Heart right ventricle (tissue), 16 donors: ENCODE measurements around the gene ASIC3. TPM values are rescaled to one million over a fixed set of nuclear protein-coding genes. Genes with fewer than 3 reads are reported as not detected.
A peak's percentile ranks its signal among the peaks of the same experiment; 100 is the strongest.

Source experiments
- ATAC-seq, 8 donors: fragments of 200-7000 bp; cut with Tn5 transposase; one replicate each; pipeline ENCODE4 v1.9.1; 2020; ENCODE audit warnings: mild to moderate bottlenecking in 8 of 8, moderate library complexity in 8 of 8, moderate number of reproducible peaks in 1 of 8
- DNase-seq, 2 donors: peaks; one replicate each; pipeline ENCODE4 v3.0.0-alpha.2; 2020
- H3K27ac ChIP-seq, 10 donors: fragments of 200-600 bp; sonication (generic) in 2 of 10; one replicate each; pipeline versions ENCODE4 v1.5.0 to v1.8.0; 2020 to 2022; ENCODE audit warnings: mild to moderate bottlenecking in 3 of 10
- H3K27me3 ChIP-seq, 7 donors: fragments of 200-600 bp; one replicate each; pipeline ENCODE4 v1.8.0; 2021 to 2022; ENCODE audit warnings: mild to moderate bottlenecking in 2 of 7
- H3K36me3 ChIP-seq, 9 donors: fragments of 200-600 bp; sonication (generic) in 1 of 9; one replicate each; pipeline versions ENCODE4 v1.5.0 to v1.8.0; 2020 to 2022; ENCODE audit warnings: mild to moderate bottlenecking in 2 of 9
- H3K4me1 ChIP-seq, 9 donors: fragments of 200-600 bp; sonication (generic) in 1 of 9; one replicate each; pipeline versions ENCODE4 v1.5.0 to v1.8.0; 2020 to 2022; ENCODE audit warnings: mild to moderate bottlenecking in 4 of 9
- H3K4me3 ChIP-seq, 10 donors: fragments of 200-600 bp; sonication (generic) in 2 of 10; one replicate each; pipeline versions ENCODE4 v1.5.0 to v1.8.0; 2020 to 2022; ENCODE audit warnings: mild to moderate bottlenecking in 7 of 10, moderate library complexity in 2 of 10
- H3K9me3 ChIP-seq, 11 donors: fragments of 200-600 bp in 10 of 11; sonication (generic) in 2 of 11; one replicate each; pipeline versions ENCODE4 v1.5.0 to v1.8.0; 2013 to 2022; ENCODE audit warnings: mild to moderate bottlenecking in 2 of 11, control low read depth in 1 of 11, moderate library complexity in 1 of 11
- CTCF ChIP-seq, 9 donors: fragments of 200-600 bp; sonication (generic) in 2 of 9; IDR thresholded peaks; one replicate each; pipeline versions ENCODE4 v1.5.0 to v1.8.0; 2021 to 2022; ENCODE audit warnings: antibody characterized with exemption in 9 of 9, mild to moderate bottlenecking in 5 of 9, moderate library complexity in 1 of 9
- WGBS, 2 donors: extraction: QIAGEN DNeasy Blood & Tissue Kit; methylation state at CpG; one replicate each; pipeline ENCODE4 v1.1.7; 2013; ENCODE audit warnings: inconsistent platforms in 1 of 2; 5-methylcytosine and 5-hydroxymethylcytosine counted together
- intact Hi-C, 10 donors: fragments of 100-400 bp; cut with DNase I; formaldehyde crosslinking; loops; one replicate each; pipeline versions ENCODE4 v1.11.1 to v1.14.2; 2022
- polyA plus RNA-seq, 2 donors: library from polyadenylated mRNA; stranded (reverse); fragments of 200-250 nt; gene quantifications; one replicate each; pipeline ENCODE4 v1.2.3, GENCODE V29; 2013
- total RNA-seq, 10 donors: library from RNA; stranded (reverse); fragmentation: NEBNext Ultra II Directional in 3 of 10; extraction: Animal tissue kit (Norgen Biotek cat#: 25700) in 3 of 10; gene quantifications; one replicate each; pipeline versions ENCODE4 v1.2.1 to v1.2.4, GENCODE V29; 2021 to 2023
- donor health status: Arrhythmogenic right ventricular cardiomyopathy.
- donor health status: ischemic (EF 13 %, LVEDD 7.1; RV severe dilation, severe dysfunction).
- donor health status: healthy with polysubstance abuse.
- donor health status: DM: no; HTN: yes; CAD: no.
- donor health status: DM: no; HTN: no; CAD: no.
- donor health status: ischemic (EF 25% LVEDD 6.9; RV normal size, moderate dysfunction).
- donor health status: ischemic (EF 25% LVEDD 5.7; RV mildly dilated, moderate dysfunction).
- donor health status: healthy.
- donor health status: DM: yes; HTN: yes; CAD: no.
- donor health status: Ischemic cardiomyopathy.
- donor health status: ischemic (EF 35%, LVEDD 5.7; RV mildly dilated, moderate dysfunction).
- donor health status: nonischemic (EF 11% LVEDD 7.7; RV severe dilation, severe dysfunction).
- donor health status: DM: yes; HTN: yes; CAD: no.
- donor health status: PGD.
- donor health status: ischemic (EF 29% LVEDD 5.4; RV normal size, mild dysfunction).
- donor health status: nonischemic (EF 23%, LVEDD 6.1; RV moderate dilation, normal function).

ASIC3 gene
- total and polyA plus RNA-seq, 12 donors: 3.2 to 38.8 (median 5.6) TPM

DNA sequence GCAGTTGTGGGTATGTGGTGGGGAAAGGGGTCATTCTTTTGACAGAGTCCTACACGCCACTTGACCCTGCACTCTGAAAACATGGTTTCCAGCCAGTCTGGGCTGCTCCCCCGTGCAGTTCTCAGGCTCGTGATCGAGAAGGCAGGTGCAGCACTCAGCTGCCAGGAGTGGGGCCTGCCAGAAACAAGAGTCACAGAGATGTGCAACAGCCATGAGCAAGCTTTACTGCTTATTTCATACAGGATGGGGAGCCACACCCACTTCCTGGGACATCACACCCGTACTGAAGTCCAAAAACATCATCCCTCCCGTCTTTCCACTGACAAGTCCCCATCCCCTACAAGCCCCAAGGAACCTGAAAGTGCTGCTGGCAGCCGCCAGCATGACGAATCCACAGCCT is 33.4 kb upstream of the ASIC3 start:
- H3K9me3 ChIP-seq: no peaks in the 10 kb centered on the region
- peaks cover 9 to 70% (median 42%) of the 10 kb centered on the region in 9 donors for H3K4me1 ChIP-seq
- no peak overlapping the region for H3K4me3 ChIP-seq
- ATAC-seq (no peak), DNase-seq (no peak)
- no peak for TF ChIP-seq CTCF (IDR thresholded peaks at IDR 0.05)
- intact Hi-C loops: loop anchor here in 4 of 10 donors (5.0 to 10.0 kb wide), 4 partner anchors 50 to 238 kb away; no protein-coding TSS in a partner anchor
- 62 to 76% methylated on average over 8 of the region's 8 CpGs for WGBS, 2 donors
- peaks cover 0 to 46% (median 34%) of the 10 kb centered on the region in 7 donors for H3K27me3 ChIP-seq
- peak overlapping the region in 1 of 10 donors; percentile 73 for H3K27ac ChIP-seq
- H3K36me3 ChIP-seq: peaks cover 0 to 23% (median 0%) of the 10 kb centered on the region in 9 donors

DNA sequence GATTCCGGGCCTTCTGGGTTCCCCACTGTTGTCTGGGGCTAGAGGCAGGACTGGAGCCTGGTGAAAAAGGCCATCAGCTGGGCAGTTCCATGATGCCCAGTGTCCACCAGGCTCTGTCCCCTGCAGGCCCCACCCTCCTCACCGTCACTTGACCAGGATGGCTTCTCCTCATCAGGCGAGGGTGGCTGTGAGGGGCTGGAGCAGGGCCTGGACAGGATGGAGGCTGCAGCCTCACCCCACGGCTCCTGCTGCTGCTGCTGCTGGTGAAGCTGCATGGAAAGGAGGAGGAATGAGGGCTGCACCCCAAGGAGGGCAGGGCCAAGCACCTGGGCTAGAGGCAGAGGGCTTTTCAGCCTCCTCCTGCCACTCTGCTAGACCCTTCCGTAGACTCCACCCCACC is 32.4 kb upstream of the ASIC3 start:
- no peak overlapping the region for H3K27ac ChIP-seq
- H3K9me3 ChIP-seq: no peaks in the 10 kb centered on the region
- peaks cover 9 to 63% (median 34%) of the 10 kb centered on the region in 9 donors for H3K4me1 ChIP-seq
- TF ChIP-seq CTCF (IDR thresholded peaks at IDR 0.05): no peak
- H3K27me3 ChIP-seq: peaks cover 0 to 56% (median 44%) of the 10 kb centered on the region in 7 donors
- no peak overlapping the region for H3K4me3 ChIP-seq
- H3K36me3 ChIP-seq: peaks cover 0 to 23% (median 0%) of the 10 kb centered on the region in 9 donors
- DNase-seq: no peak
- WGBS, 2 donors: 73 to 84% methylated on average over 5 of the region's 5 CpGs
- ATAC-seq: peak in 2 of 8 donors; percentile 3 to 11
- intact Hi-C loops: loop anchor here in 4 of 10 donors (5.0 to 10.0 kb wide), 4 partner anchors 51 to 239 kb away; no protein-coding TSS in a partner anchor

- Histone ChIP-seq H3K27ac (no peak overlapping the region), H3K4me3 (no peak overlapping the region), H3K9me3 (no peaks in the 10 kb centered on the region), H3K4me1 (peaks cover 9 to 61% (median 34%) of the 10 kb centered on the region in 9 donors), H3K36me3 (peaks cover 0 to 23% (median 0%) of the 10 kb centered on the region in 9 donors), H3K27me3 (peaks cover 0 to 59% (median 48%) of the 10 kb centered on the region in 7 donors)
- 81 to 84% methylated on average over 8 of the region's 8 CpGs for WGBS, 2 donors
- DNase-seq (no peak), ATAC-seq (no peak)
- TF ChIP-seq CTCF (IDR thresholded peaks at IDR 0.05): no peak
- intact Hi-C loops: loop anchor here in 4 of 10 donors (5.0 to 10.0 kb wide), 4 partner anchors 52 to 239 kb away; no protein-coding TSS in a partner anchor
These were observed 31.8 kb upstream of the ASIC3 start for GRCh38 chr7:151016505-151016904.

GRCh38 chr7:151016942-151017341 is 31.4 kb upstream of the ASIC3 start:
- H3K27me3 ChIP-seq: peaks cover 0 to 59% (median 49%) of the 10 kb centered on the region in 7 donors
- intact Hi-C loops: loop anchor here in 4 of 10 donors (5.0 to 10.0 kb wide), 4 partner anchors 52 to 240 kb away; no protein-coding TSS in a partner anchor
- TF ChIP-seq CTCF (IDR thresholded peaks at IDR 0.05): no peak
- H3K27ac ChIP-seq: no peak overlapping the region
- no peaks in the 10 kb centered on the region for H3K9me3 ChIP-seq
- WGBS, 2 donors: 77 to 83% methylated on average over 15 of the region's 15 CpGs
- H3K4me3 ChIP-seq: no peak overlapping the region
- H3K36me3 ChIP-seq: peaks cover 0 to 20% (median 0%) of the 10 kb centered on the region in 9 donors
- peaks cover 9 to 59% (median 34%) of the 10 kb centered on the region in 9 donors for H3K4me1 ChIP-seq
- DNase-seq (no peak), ATAC-seq (no peak)
